Liver (tissue), 9 donors: ENCODE results near the gene NEURL1. TPM values are rescaled to one million over a fixed set of nuclear protein-coding genes. Genes with fewer than 3 reads are reported as not detected.

ENCODE experiments used
- DNase-seq: peaks from one replicate; pipeline ENCODE4 v3.0.0-alpha.2; 2017; ENCODE audit warnings: low spot score
- H3K27ac ChIP-seq, 2 donors: one replicate each; pipeline ENCODE4 v1.7.0; 2013; ENCODE audit warnings: inconsistent platforms in 2 of 2, low read length in 2 of 2, control low read depth in 1 of 2, low read depth in 1 of 2, mild to moderate bottlenecking in 1 of 2
- H3K27me3 ChIP-seq, 4 donors: one replicate each; pipeline versions ENCODE4 v1.6.1 to v1.7.0; 2013; ENCODE audit warnings: low read length in 3 of 4, inconsistent platforms in 1 of 4, mild to moderate bottlenecking in 1 of 4, moderate library complexity in 1 of 4; ENCODE audit not compliant: control insufficient read depth in 4 of 4, insufficient read depth in 4 of 4
- H3K36me3 ChIP-seq, 4 donors: one replicate each; pipeline versions ENCODE4 v1.6.1 to v1.7.0; 2013; ENCODE audit warnings: low read length in 3 of 4, mild to moderate bottlenecking in 3 of 4, low read depth in 1 of 4, moderate library complexity in 1 of 4; ENCODE audit not compliant: control insufficient read depth in 4 of 4, insufficient read depth in 3 of 4
- H3K4me1 ChIP-seq, 4 donors: one replicate each; pipeline versions ENCODE4 v1.6.1 to v1.7.0; 2013; ENCODE audit warnings: low read length in 3 of 4, mild to moderate bottlenecking in 3 of 4, moderate library complexity in 1 of 4; ENCODE audit not compliant: control insufficient read depth in 4 of 4, insufficient read depth in 4 of 4
- H3K4me3 ChIP-seq, 3 donors: one replicate each; pipeline versions ENCODE4 v1.6.1 to v1.7.0; 2013; ENCODE audit warnings: low read length in 3 of 3, control low read depth in 1 of 3, low read depth in 1 of 3, mild to moderate bottlenecking in 1 of 3
- H3K9ac ChIP-seq, 2 donors: one replicate each; pipeline ENCODE4 v1.7.0; 2013; ENCODE audit warnings: low read length in 2 of 2, mild to moderate bottlenecking in 2 of 2, moderate library complexity in 2 of 2, control low read depth in 1 of 2, low read depth in 1 of 2
- H3K9me3 ChIP-seq, 4 donors: one replicate each; pipeline versions ENCODE4 v1.6.1 to v1.7.0; 2013; ENCODE audit warnings: low read length in 3 of 4; ENCODE audit not compliant: control insufficient read depth in 4 of 4
- CTCF ChIP-seq: fragments of 150-350 bp; IDR thresholded peaks from 2 replicates; pipeline ENCODE4 v1.5.1; 2017; ENCODE audit warnings: improper control_type of control experiment, low read depth, low read length; ENCODE audit not compliant: missing input control
- EGR1 ChIP-seq, 2 donors: IDR thresholded peaks; 2 replicates each; pipeline ENCODE4 v1.6.1; 2016 to 2018; ENCODE audit warnings: antibody characterized with exemption in 2 of 2, low read depth in 2 of 2
- FOXA1 ChIP-seq: IDR thresholded peaks from 2 replicates; pipeline ENCODE4 v1.6.1; 2016; ENCODE audit warnings: antibody characterized with exemption
- FOXA2 ChIP-seq: IDR thresholded peaks from 2 replicates; pipeline ENCODE4 v1.6.1; 2016; ENCODE audit warnings: antibody characterized with exemption
- HNF4A ChIP-seq, 2 donors: conservative IDR thresholded peaks; 2 replicates each; pipeline ENCODE4 v1.6.1; 2016; ENCODE audit warnings: antibody characterized with exemption in 2 of 2, mild to moderate bottlenecking in 2 of 2
- RAD21 ChIP-seq, 2 donors: IDR thresholded peaks; 2 replicates each; pipeline ENCODE4 v1.6.1; 2016; ENCODE audit warnings: antibody characterized with exemption in 2 of 2, mild to moderate bottlenecking in 2 of 2
- SP1 ChIP-seq: IDR thresholded peaks from 2 replicates; pipeline ENCODE4 v1.6.1; 2018; ENCODE audit warnings: antibody characterized with exemption, mild to moderate bottlenecking
- YY1 ChIP-seq: IDR thresholded peaks from 2 replicates; pipeline ENCODE4 v1.6.1; 2016; ENCODE audit warnings: antibody characterized with exemption, mild to moderate bottlenecking
- ZBTB33 ChIP-seq: IDR thresholded peaks from 2 replicates; pipeline ENCODE4 v1.6.1; 2016; ENCODE audit warnings: antibody characterized with exemption
- whole genome bisulfite sequencing: extraction: QIAGEN DNeasy Blood & Tissue Kit; methylation state at CpG from one replicate; pipeline ENCODE4 v1.1.7; 2013; 5-methylcytosine and 5-hydroxymethylcytosine counted together
- polyA plus RNA-seq, 2 donors: library from polyadenylated mRNA; stranded (reverse) in 1 of 2; unstranded in 1 of 2; fragments of 200-250 nt in 1 of 2; fragments of >200 nt in 1 of 2; fragmentation: Nextera tagmentation in 1 of 2; extraction: Ambion mirVana in 1 of 2; gene quantifications; one replicate each; pipeline versions ENCODE4 v1.2.1 to v1.2.3, GENCODE V29; 2013 to 2015
- total RNA-seq, 2 donors: library from RNA; depleted of rRNA; stranded (reverse); fragments of >200 nt; gene quantifications; one replicate each; pipeline ENCODE4 v1.2.3, GENCODE V29; 2014
- TF ChIP-seq, protein P1 (sequence below): IDR thresholded peaks from 2 replicates; pipeline ENCODE4 v1.6.1; 2016; ENCODE audit warnings: antibody characterized with exemption
- donor health status: healthy.
- donor health status: healthy.
- donor health status: healthy.
- donor health status: healthy.
- donor health status: healthy.

Gene NEURL1
- total and polyA plus RNA-seq, 4 donors = 0.11 to 3.9 (median 0.74) TPM

DNA sequence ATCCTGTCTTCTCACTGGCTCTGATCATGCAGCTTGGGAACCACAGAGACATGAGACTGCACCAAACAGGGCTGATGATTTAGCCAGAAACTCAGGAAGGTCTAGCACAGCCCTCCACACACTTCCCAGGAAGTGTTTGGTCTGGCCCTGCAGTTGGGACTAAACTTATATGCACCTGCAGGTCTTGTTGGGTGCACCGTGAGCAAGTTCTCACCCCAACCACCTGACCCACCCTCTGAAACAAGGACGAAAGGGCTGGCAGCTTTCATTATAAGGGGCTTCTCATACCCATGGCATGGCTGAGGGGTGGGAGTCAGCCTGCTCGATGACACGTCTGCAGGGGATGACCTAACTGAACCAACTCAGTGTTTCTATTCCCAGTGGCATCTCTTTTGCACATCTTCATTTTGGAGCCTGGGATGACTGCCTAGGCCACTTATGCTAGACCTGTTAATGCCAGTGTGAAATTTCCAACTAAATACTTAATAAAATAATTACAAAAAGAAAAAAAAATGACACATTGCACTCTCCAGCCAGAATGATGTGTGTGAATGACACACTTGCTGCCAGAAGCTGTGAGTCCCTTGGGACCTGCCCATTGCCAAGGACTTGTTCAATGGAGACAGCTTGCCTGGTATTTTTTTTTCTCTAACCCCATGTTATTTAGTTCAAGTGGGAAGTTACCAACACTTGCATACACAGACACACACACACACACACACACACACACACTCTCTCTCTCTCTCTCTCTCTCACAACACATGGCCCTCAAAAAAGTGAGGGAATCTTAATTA is 102.6 kb downstream of the NEURL1 start:
- 94% methylated on average over 4 of the region's 4 CpGs for WGBS
- DNase-seq = no peak
- no peak overlapping the region for H3K4me3 ChIP-seq
- no peak overlapping the region for H3K9ac ChIP-seq
- no peaks in the 10 kb centered on the region for H3K9me3 ChIP-seq
- H3K4me1 ChIP-seq = no peaks in the 10 kb centered on the region
- H3K27me3 ChIP-seq = no peaks in the 10 kb centered on the region
- H3K36me3 ChIP-seq = peaks cover 0 to 1% (median 0%) of the 10 kb centered on the region in 4 donors
- H3K27ac ChIP-seq = no peak overlapping the region
- TF ChIP-seq HNF4A (conservative IDR thresholded peaks at IDR 0.05) = no peak
- TF ChIP-seq ZBTB33 = no peak

DNA sequence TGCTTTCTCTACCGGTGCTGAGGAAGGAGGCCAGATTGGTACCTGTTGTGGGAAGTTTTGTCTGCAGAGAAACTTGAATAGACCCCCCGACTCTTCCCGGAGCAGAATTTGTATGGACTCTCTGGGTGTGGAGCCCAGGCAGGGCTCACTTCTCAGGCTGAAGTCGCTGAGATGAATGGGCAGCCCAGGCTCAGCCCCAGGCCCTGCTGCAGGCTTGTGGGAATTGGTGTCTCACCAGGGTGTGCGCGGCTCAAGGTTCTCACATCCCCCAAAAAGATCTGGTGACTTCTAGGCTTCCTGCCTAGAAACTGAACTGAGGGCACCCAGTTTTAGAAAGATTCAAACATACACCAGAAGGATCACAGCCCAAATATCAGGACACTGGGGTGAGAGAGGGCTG is 103.5 kb downstream of the NEURL1 start:
- no peak for DNase-seq
- no peak overlapping the region for H3K9ac ChIP-seq
- no peak for TF ChIP-seq YY1
- no peak for TF ChIP-seq HNF4A (conservative IDR thresholded peaks at IDR 0.05)
- no peak for TF ChIP-seq EGR1 (IDR thresholded peaks at IDR 0.05; ENCODE audit: low read depth in 2 of 2)
- no peak for TF ChIP-seq SP1
- no peak for TF ChIP-seq FOXA1
- H3K27me3 ChIP-seq = no peaks in the 10 kb centered on the region
- no peaks in the 10 kb centered on the region for H3K4me1 ChIP-seq
- peaks cover 0 to 7% (median 0%) of the 10 kb centered on the region in 4 donors for H3K36me3 ChIP-seq
- 87% methylated on average over 6 of the region's 6 CpGs for WGBS
- H3K27ac ChIP-seq = no peak overlapping the region
- H3K4me3 ChIP-seq = no peak overlapping the region
- H3K9me3 ChIP-seq = no peaks in the 10 kb centered on the region

DNA sequence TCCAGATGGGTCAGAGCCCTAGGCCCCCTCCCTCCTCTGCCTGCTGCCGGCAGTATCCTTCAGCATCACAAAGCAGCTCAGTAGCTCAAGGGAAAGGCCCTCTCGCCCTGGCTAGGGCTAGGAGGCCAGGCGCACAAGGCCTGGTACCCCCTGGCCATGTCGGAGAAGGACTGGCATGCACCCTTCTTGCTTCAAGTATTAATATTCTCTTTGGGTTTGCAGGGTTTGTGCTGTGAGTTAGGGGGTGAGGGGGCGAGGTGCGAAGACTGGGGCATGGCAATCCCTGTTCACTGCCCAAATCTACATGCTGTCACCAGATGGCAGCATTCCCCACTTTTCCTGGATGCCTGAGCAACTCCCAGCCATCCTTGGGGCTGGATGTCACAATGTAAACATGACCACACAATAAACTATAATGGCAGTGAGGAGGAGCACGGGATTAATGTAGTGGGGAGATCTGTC is 105.2 kb downstream of the NEURL1 start:
- peaks cover 2 to 22% (median 4%) of the 10 kb centered on the region in 4 donors for H3K36me3 ChIP-seq
- no peak overlapping the region for H3K4me3 ChIP-seq
- H3K4me1 ChIP-seq = no peaks in the 10 kb centered on the region
- no peak overlapping the region for H3K27ac ChIP-seq
- TF ChIP-seq, protein P1, sequence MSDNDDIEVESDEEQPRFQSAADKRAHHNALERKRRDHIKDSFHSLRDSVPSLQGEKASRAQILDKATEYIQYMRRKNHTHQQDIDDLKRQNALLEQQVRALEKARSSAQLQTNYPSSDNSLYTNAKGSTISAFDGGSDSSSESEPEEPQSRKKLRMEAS = no peak
- TF ChIP-seq FOXA1 (peak; percentile 89), RAD21 (IDR thresholded peaks at IDR 0.05) (peak; percentile 91 to 97), FOXA2 (peak; percentile 94), CTCF (peak; percentile 68), SP1 (no peak), ZBTB33 (no peak), EGR1 (IDR thresholded peaks at IDR 0.05; ENCODE audit: low read depth in 2 of 2) (no peak)
- no peak overlapping the region for H3K9ac ChIP-seq
- DNase-seq = peak; percentile 63
- 50% methylated on average over 7 of the region's 7 CpGs for WGBS
- no peaks in the 10 kb centered on the region for H3K9me3 ChIP-seq
- H3K27me3 ChIP-seq = no peaks in the 10 kb centered on the region
